HL-60 (cell line): ENCODE measurements around the gene SERPINA6.

Experiments used
- DNase-seq, 2 experiments: peaks; one replicate each; pipeline ENCODE4 v3.0.0-alpha.2; 2010 to 2020; ENCODE audit warnings: low read depth in 1 of 2, low spot score in 1 of 2
- H3K27ac ChIP-seq: fragments of 250-450 bp; sonication (Bioruptor Pico); replicated peaks from 2 replicates; pipeline ENCODE4 v1.5.1; 2020; ENCODE audit warnings: mild to moderate bottlenecking, moderate library complexity
- H3K27me3 ChIP-seq: fragments of 250-450 bp; sonication (Bioruptor Pico); 2 replicates; pipeline ENCODE4 v1.5.1; 2021; ENCODE audit warnings: mild to moderate bottlenecking, moderate library complexity; ENCODE audit not compliant: insufficient read depth, poor library complexity, severe bottlenecking
- H3K4me3 ChIP-seq: replicated peaks from 2 replicates; pipeline ENCODE4 v1.5.1; 2011; ENCODE audit warnings: mild to moderate bottlenecking, control low read depth, low read length; ENCODE audit not compliant: insufficient read depth
- CTCF ChIP-seq: IDR thresholded peaks from one replicate; pipeline ENCODE4 v1.5.1; 2011; ENCODE audit warnings: low read length, control low read depth, inconsistent platforms; ENCODE audit not compliant: insufficient read depth
- GABPA ChIP-seq: IDR thresholded peaks from 2 replicates; pipeline ENCODE4 v1.6.1; 2012; ENCODE audit warnings: low read depth
- POLR2AphosphoS5 ChIP-seq: IDR thresholded peaks from 2 replicates; pipeline ENCODE4 v1.6.1; 2012; ENCODE audit warnings: low read depth
- REST ChIP-seq: IDR thresholded peaks from 2 replicates; pipeline ENCODE4 v1.6.1; 2012; ENCODE audit warnings: low read depth; ENCODE audit not compliant: insufficient replicate concordance
- SPI1 ChIP-seq: IDR thresholded peaks from 2 replicates; pipeline ENCODE4 v1.6.1; 2012; ENCODE audit warnings: low read depth, mild to moderate bottlenecking, borderline replicate concordance

The SERPINA6 gene

GRCh38 chr14:94338023-94338422 is 14.9 kb upstream of the SERPINA6 start:
- peaks cover 1% of the 10 kb centered on the region for H3K27me3 ChIP-seq
- peak; percentile 10; the same call in 1 of the 2 replicates for TF ChIP-seq SPI1
- TF ChIP-seq POLR2AphosphoS5 = no peak
- no peak overlapping the region for H3K4me3 ChIP-seq
- no peak for DNase-seq
- no peak overlapping the region for H3K27ac ChIP-seq

GRCh38 chr14:94337274-94337673 is 14.1 kb upstream of the SERPINA6 start:
- TF ChIP-seq SPI1 (no peak), CTCF (no peak), POLR2AphosphoS5 (no peak), REST (no peak), GABPA (no peak)
- Histone ChIP-seq H3K4me3 (no peak overlapping the region), H3K27me3 (peaks cover 2% of the 10 kb centered on the region), H3K27ac (no peak overlapping the region)
- no peak for DNase-seq

GRCh38 chr14:94334872-94335271 is 11.7 kb upstream of the SERPINA6 start:
- Histone ChIP-seq H3K27ac (no peak overlapping the region), H3K4me3 (no peak overlapping the region), H3K27me3 (peaks cover 2% of the 10 kb centered on the region)
- no peak for TF ChIP-seq POLR2AphosphoS5
- no peak for TF ChIP-seq SPI1
- TF ChIP-seq CTCF = no peak
- no peak for TF ChIP-seq GABPA
- no peak for TF ChIP-seq REST
- DNase-seq = no peak

GRCh38 chr14:94332587-94332986 is 9.5 kb upstream of the SERPINA6 start:
- no peak for TF ChIP-seq CTCF
- no peak for TF ChIP-seq SPI1
- no peak for TF ChIP-seq GABPA
- TF ChIP-seq POLR2AphosphoS5 = no peak
- DNase-seq = no peak
- H3K27ac ChIP-seq = no peak overlapping the region
- no peak overlapping the region for H3K4me3 ChIP-seq
- peaks cover 2% of the 10 kb centered on the region for H3K27me3 ChIP-seq
